GM18511 (cell line): ENCODE results near the gene KCNQ1OT1.
A peak's percentile ranks its signal among the peaks of the same experiment; 100 is the strongest.

ENCODE experiments used
- ATAC-seq: cut with Tn5 transposase; IDR thresholded peaks from one replicate; pipeline ENCODE4 v1.9.1; 2021; ENCODE audit warnings: mild to moderate bottlenecking, moderate library complexity; ENCODE audit not compliant: unreplicated experiment

Gene KCNQ1OT1

GRCh38 chr11:2703363-2704141 lies 3.8 kb upstream of the KCNQ1OT1 start:
- ATAC-seq, result no peak

- ATAC-seq, result no peak
Measured at GRCh38 chr11:2702771-2703362, 3.1 kb upstream of the KCNQ1OT1 start.

DNA sequence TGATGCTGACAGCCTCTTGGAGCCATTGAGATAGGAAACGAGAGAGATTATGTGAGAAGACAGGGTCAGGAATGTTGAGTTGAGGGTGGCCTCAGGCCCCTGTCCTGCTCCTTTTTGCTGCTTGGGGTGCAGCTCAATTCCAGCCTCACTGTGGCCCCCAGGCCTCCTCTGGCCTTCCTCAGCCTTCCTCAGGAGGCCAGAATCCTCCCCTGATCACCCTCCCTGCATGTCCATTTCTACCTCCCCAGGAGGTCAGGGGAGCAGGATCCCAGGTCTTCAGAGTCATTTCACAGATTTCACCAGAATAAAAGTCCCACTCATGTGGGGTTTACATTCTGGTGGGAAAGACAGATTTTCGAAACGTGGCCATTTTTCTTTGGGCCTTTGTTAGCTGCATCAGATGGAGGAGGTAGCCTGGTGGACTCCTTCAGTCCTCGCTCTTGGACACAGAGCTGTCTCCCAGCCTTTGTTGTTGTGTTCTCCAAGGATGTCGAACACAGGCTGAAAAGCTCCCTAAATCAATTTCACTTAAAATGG lies 2.2 kb upstream of the KCNQ1OT1 start:
- ATAC-seq, result no peak

DNA sequence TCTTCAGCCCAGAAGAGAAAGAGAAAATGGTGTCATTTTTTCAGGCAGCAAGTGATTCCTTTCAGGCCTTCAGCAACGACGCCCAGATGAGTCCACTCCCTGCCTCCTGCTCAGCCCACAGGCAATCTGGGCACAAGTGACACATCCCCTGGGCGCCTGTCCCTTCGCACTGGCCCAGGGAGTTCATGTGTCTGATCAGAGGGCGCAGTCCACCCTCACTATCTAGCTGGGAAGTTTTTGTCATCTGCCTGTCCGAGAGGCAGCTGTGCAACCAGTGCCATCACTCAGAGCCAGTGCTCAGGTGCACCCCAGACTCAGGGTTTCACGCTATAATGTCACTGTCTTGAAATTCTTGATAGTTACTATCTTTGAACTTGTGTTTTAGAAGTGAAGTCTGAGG lies 1.4 kb upstream of the KCNQ1OT1 start:
- ATAC-seq, result no peak

DNA sequence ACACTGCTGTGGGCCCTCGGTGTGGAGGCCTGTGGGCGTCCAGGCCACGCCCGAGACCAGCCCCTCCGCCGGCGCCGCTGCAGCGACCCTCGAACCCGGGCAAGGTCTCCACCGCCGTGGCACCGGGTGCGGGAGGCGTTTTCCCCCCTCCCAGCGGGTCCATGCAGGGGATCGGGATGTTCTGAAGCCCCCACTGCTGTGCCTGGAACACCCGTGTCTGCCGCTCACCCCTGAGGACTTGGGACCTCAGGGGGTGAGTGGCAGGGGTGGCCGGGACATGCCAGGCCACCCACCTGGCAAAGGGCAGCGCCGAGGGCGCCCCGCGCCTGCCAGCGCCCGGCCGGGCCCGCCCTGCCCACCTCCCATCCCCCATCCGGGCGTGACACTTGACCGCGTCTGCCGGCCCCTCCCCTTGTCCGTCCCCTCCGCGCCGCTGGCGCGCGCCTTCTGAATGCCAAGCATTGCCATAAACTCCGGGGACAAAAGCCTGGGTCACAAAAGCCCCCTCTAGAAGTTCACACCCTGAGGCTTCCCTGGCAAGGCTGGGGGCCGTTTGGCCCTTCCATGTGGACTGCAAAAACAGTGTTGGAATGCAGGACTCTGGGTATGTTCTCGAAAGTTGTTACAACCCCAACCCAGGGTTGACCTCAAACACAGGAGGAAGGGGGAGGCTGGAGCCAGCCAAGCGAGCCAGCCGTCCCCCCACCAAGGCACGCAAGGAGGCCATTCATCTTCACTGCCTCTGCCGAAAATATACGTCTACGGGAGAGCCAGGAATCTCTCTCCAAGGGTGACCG lies 819 bp upstream of the KCNQ1OT1 start:
- ATAC-seq, result peak; percentile 45

DNA sequence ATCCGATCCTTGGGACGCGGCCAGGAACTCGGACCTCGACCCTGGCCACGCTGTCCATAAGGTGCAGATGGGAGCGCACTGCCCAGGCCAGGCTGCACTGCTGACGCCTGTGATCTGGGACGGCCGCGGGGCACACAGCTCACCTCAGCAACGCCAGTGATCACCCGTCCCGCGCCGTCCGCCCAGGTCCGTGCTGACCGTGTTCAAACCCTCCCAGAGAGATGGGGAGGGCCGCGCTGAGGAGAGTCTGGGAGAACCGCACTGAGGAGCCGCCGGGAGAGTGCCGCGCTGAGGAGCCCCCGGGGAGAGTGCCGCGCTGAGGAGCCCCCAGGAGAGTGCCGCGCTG lies 636 bp downstream of the KCNQ1OT1 start:
- ATAC-seq, result peak; percentile 10

DNA sequence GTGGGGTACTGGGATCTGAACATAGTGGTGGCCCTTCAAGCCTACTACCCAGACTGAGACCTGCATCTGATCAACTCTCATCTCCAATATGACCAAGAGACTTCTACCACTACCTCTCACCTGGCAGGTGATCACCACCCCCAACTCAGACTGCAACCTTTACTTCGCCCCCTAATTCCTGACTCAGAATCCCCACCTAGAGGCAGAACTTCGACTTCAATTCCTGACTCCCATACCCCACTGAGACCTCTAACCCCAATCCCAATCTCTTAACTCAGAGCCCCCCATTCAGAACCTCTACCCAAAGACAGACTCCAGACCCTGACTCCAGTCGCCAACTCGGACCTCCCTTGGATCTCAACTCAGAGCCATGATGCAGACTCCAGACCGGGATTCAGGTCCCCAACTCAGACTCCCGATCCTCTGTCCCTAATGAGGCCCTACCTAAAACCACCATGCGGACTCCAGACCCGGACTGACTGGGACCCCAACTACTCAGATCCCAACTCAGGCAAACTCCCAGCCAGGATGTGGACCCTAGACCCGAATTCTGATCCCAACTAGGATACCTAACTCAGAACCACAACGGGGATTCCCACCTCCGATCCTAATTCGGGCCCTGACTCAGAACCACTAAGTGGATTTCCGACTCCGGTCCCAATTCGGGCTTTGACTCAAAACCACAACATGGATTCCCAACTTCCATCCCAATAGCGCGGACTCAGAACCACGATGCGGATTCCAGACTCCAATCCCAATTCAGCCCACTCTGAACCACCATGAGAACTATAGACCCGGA lies 1.2 kb downstream of the KCNQ1OT1 start:
- no peak for ATAC-seq

DNA sequence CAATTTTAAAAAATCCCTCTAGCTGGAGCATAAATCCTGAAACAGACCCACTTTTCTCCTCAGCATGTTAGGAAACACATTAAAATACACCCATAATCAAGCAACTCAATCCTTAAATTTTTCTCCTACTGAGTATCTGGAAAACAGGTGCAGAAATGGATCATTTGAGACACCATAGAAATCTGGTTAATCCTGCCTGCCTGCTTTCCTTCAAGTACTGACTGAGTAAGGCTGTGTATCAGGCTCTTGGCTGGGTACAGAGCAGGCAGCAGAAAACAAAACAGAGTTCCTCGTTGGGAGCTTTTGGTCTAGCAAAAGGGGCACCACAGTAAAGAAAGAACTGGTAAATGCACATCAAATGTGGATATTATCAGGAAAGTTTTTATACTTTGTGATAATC lies 1.9 kb downstream of the KCNQ1OT1 start:
- no peak for ATAC-seq

GRCh38 chr11:2696455-2696854 lies 3.3 kb downstream of the KCNQ1OT1 start:
- ATAC-seq, result no peak

GRCh38 chr11:2694995-2695939 lies 4.5 kb downstream of the KCNQ1OT1 start:
- ATAC-seq, result no peak

- ATAC-seq, result no peak
Measured at GRCh38 chr11:2694495-2694894, 5.3 kb downstream of the KCNQ1OT1 start.

GRCh38 chr11:2693271-2694261 lies 6.2 kb downstream of the KCNQ1OT1 start:
- ATAC-seq, result no peak

DNA sequence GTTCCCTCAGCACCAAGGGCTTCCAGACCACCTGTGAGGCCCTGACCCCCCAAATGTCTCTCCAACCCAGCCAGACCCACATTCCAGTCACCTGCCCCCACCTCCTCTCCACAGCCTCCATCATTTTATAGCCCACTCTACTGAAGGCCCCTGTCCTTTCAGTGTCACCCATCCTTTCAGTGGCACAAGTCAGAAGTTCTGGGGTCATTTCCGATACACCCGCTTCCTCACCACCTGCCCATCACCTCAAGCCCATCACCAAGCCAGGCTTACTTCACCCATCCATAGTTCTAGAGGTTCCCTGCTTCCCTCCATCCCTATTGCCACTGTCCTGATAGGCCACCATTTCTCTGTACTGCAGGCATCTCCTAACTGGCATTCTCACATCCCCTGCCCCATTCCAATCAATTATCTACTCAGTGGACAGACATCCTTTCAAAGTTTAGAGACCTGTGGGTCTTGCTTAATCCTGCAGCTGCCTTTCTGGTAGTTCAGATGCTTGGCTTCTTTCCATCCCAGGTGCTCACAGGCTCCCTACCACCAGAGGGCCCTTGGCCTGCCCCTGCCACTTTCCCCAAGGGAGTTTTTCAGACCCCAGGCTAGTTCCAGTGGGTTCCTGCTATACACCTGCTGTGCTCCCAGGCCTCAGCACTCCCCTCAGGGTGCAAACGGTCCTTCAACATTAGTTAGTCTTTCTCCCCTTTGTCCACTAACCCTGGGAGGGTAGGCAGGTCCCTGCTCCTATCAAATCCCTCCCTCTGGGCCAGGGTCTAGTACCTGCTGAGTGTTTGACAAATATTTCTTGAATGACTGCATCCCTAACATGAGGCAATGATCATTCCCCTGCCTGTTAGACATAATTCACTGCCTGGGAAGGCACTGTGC lies 7.6 kb downstream of the KCNQ1OT1 start:
- ATAC-seq, result no peak

GRCh38 chr11:2691355-2691761 lies 8.4 kb downstream of the KCNQ1OT1 start:
- ATAC-seq, result no peak

GRCh38 chr11:2690596-2691354 lies 9.0 kb downstream of the KCNQ1OT1 start:
- ATAC-seq, result no peak

DNA sequence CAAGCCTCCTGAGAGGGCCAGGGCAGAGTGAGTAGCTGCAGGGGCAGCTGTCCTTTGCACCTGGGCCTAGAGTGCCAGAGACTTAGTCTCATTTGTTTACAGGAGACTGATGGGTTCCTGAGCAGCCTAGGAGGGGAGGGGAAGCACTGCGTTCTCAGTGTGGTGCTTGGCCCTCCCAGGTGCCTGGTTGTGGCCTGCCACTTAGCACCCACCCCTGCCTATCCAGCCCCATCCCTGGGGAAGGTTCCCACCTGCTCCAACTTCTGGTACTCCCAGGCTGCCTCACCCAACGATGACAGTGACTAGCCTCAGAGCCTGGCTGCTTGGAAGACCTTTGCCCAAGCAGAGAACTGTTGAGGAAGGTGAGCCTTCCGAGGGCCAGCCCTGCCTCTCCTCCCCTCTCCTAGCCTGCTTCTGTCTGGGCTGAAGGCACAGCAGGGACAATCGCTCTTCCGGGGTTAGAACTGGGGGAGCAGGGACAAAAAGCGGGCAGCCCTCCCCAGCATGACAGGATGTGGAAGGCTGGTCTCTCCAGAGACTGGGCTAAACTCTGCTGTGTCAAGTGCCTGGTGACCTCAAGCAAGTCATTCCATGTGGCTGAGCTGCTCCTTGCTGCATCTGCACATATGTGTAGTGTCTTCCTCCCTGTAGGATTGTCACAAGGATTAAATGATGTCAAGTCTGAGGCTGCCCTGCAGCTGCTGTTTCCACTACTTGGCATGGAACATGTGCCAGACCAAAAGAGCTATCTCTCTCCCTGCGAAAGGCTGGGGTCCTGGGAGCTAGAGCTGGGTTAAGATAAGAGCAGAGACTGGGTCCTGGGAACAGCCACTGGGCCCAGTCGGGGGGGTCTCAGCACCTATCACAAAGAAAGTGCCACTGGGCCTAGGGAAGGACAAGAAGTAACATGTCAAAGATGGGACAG lies 9.9 kb downstream of the KCNQ1OT1 start:
- no peak for ATAC-seq
